ENCODE data around the gene SGK2. TPM values are rescaled to one million over a fixed set of nuclear protein-coding genes. Genes with fewer than 3 reads are reported as not detected.
A peak's percentile ranks its signal among the peaks of the same experiment; 100 is the strongest.

Gene SGK2
- total and polyA plus RNA-seq, 9 of the 15 experiments (the other 6 are each of a cell fraction or from before 2014, with no cell fraction given): 0.07 to 0.31 (median 0.15) TPM; not detected in 2

GRCh38 chr20:43537921-43538877 is 20.6 kb upstream of the SGK2 start (continued):
- no peak for TF ChIP-seq ZBTB49 (CRISPR knock-in tag; IDR thresholded peaks at IDR 0.05; ENCODE audit: borderline replicate concordance)
- TF ChIP-seq ZNF143 (CRISPR knock-in tag; IDR thresholded peaks at IDR 0.05): no peak
- TF ChIP-seq ATF2 (CRISPR knock-in tag; IDR thresholded peaks at IDR 0.05): no peak
- no peak for TF ChIP-seq PCBP1 (IDR thresholded peaks at IDR 0.05; ENCODE audit: low read depth, low read length, poor library complexity, severe bottlenecking)
- TF ChIP-seq SMAD4 (CRISPR knock-in tag; conservative IDR thresholded peaks at IDR 0.05): peak; percentile 84
- no peak for TF ChIP-seq STAT5B (CRISPR knock-in tag; IDR thresholded peaks at IDR 0.05)
- no peak for TF ChIP-seq NR4A1 (CRISPR knock-in tag; IDR thresholded peaks at IDR 0.05)
- TF ChIP-seq NR4A1 (tag; IDR thresholded peaks at IDR 0.05): no peak
- TF ChIP-seq U2AF1 (optimal IDR thresholded peaks at IDR 0.05; ENCODE audit: low read depth, low read length): no peak
- TF ChIP-seq ZNF121 (CRISPR knock-in tag; conservative IDR thresholded peaks at IDR 0.05): no peak
- TF ChIP-seq ZFX (CRISPR knock-in tag; IDR thresholded peaks at IDR 0.05): peak; percentile 60
- no peak for TF ChIP-seq MEIS2 (IDR thresholded peaks at IDR 0.05; ENCODE audit: partially characterized antibody)
- TF ChIP-seq NR2C2 (CRISPR knock-in tag; IDR thresholded peaks at IDR 0.05): no peak
- TF ChIP-seq NR2C2 (tag; IDR thresholded peaks at IDR 0.05): peak; percentile 22; the same call in 1 of the 2 replicates
- no peak for TF ChIP-seq ZNF398 (CRISPR knock-in tag; IDR thresholded peaks at IDR 0.05)
- TF ChIP-seq GATAD2B (IDR thresholded peaks at IDR 0.05; ENCODE audit: borderline replicate concordance): 0 out of 2 replicates have a peak, but pooled peaks have one; percentile 30
- TF ChIP-seq MECOM (CRISPR knock-in tag; IDR thresholded peaks at IDR 0.05): peak; percentile 94
- no peak for TF ChIP-seq ZNF766 (CRISPR knock-in tag; conservative IDR thresholded peaks at IDR 0.05)
- no peak for TF ChIP-seq ZFP1 (CRISPR knock-in tag; IDR thresholded peaks at IDR 0.05)
- no peak for TF ChIP-seq ZNF699 (CRISPR knock-in tag; IDR thresholded peaks at IDR 0.05; ENCODE audit: insufficient replicate concordance)
- TF ChIP-seq HEY1 (CRISPR knock-in tag; IDR thresholded peaks at IDR 0.05; ENCODE audit: borderline replicate concordance): 0 out of 2 replicates have a peak, but pooled peaks have one; percentile 31
- no peak for TF ChIP-seq SREBF1 (IDR thresholded peaks at IDR 0.05; ENCODE audit: borderline replicate concordance, low read depth, low read length)
- TF ChIP-seq NFIC (IDR thresholded peaks at IDR 0.05): peak; percentile 81

Measured in K562 (cell line).